Measurements from ENCODE around the gene EFNB2.

Gene EFNB2

GRCh38 chr13:106551350-106551749, 15.9 kb upstream of the EFNB2 start:
- TF ChIP-seq REST (IDR thresholded peaks at IDR 0.05; ENCODE audit: insufficient read depth in 1 of 2, low read depth in 2 of 2, low read length in 2 of 2) (no peak), TAF1 (IDR thresholded peaks at IDR 0.05; ENCODE audit: borderline replicate concordance, insufficient read depth, low read length) (no peak), FOXP2 (optimal IDR thresholded peaks at IDR 0.05; ENCODE audit: borderline replicate concordance, extremely low read depth, extremely low read length, insufficient read depth) (no peak), POLR2AphosphoS5 (IDR thresholded peaks at IDR 0.05; ENCODE audit: low read depth, low read length) (no peak), SIN3A (IDR thresholded peaks at IDR 0.05; ENCODE audit: borderline replicate concordance, insufficient read depth, low read length) (no peak)

GRCh38 chr13:106550570-106551135, 15.2 kb upstream of the EFNB2 start:
- TF ChIP-seq POLR2AphosphoS5 (IDR thresholded peaks at IDR 0.05; ENCODE audit: low read depth, low read length) (no peak), FOXP2 (optimal IDR thresholded peaks at IDR 0.05; ENCODE audit: borderline replicate concordance, extremely low read depth, extremely low read length, insufficient read depth) (no peak), REST (IDR thresholded peaks at IDR 0.05; ENCODE audit: insufficient read depth in 1 of 2, low read depth in 2 of 2, low read length in 2 of 2) (no peak), SIN3A (IDR thresholded peaks at IDR 0.05; ENCODE audit: borderline replicate concordance, insufficient read depth, low read length) (no peak), TAF1 (IDR thresholded peaks at IDR 0.05; ENCODE audit: borderline replicate concordance, insufficient read depth, low read length) (no peak)

GRCh38 chr13:106548064-106548696, 12.7 kb upstream of the EFNB2 start:
- no peak for TF ChIP-seq SIN3A (IDR thresholded peaks at IDR 0.05; ENCODE audit: borderline replicate concordance, insufficient read depth, low read length)

- no peak for TF ChIP-seq TAF1 (IDR thresholded peaks at IDR 0.05; ENCODE audit: borderline replicate concordance, insufficient read depth, low read length)
- TF ChIP-seq POLR2AphosphoS5 (IDR thresholded peaks at IDR 0.05; ENCODE audit: low read depth, low read length) = no peak
- TF ChIP-seq SIN3A (IDR thresholded peaks at IDR 0.05; ENCODE audit: borderline replicate concordance, insufficient read depth, low read length) = no peak
- TF ChIP-seq FOXP2 (optimal IDR thresholded peaks at IDR 0.05; ENCODE audit: borderline replicate concordance, extremely low read depth, extremely low read length, insufficient read depth) = no peak
- no peak for TF ChIP-seq REST (IDR thresholded peaks at IDR 0.05; ENCODE audit: insufficient read depth in 1 of 2, low read depth in 2 of 2, low read length in 2 of 2)
These were observed 6.4 kb upstream of the EFNB2 start for GRCh38 chr13:106541826-106542225.

- TF ChIP-seq POLR2AphosphoS5 (IDR thresholded peaks at IDR 0.05; ENCODE audit: low read depth, low read length) (no peak), REST (IDR thresholded peaks at IDR 0.05; ENCODE audit: insufficient read depth in 1 of 2, low read depth in 2 of 2, low read length in 2 of 2) (no peak), SIN3A (IDR thresholded peaks at IDR 0.05; ENCODE audit: borderline replicate concordance, insufficient read depth, low read length) (no peak), FOXP2 (optimal IDR thresholded peaks at IDR 0.05; ENCODE audit: borderline replicate concordance, extremely low read depth, extremely low read length, insufficient read depth) (no peak), TAF1 (IDR thresholded peaks at IDR 0.05; ENCODE audit: borderline replicate concordance, insufficient read depth, low read length) (no peak)
These were observed 5.2 kb upstream of the EFNB2 start for GRCh38 chr13:106540613-106541012.

Measured in PFSK-1 (cell line).